Measurements from ENCODE around the gene RHCE.
A peak's percentile ranks its signal among the peaks of the same experiment; 100 is the strongest.
"Not testable (repeated sequence)": the region's sequence is repeated elsewhere in the genome, so short reads cannot be mapped to it uniquely, and the experiment has no call there.

The RHCE gene

GRCh38 chr1:25433389-25434186 lies 13.0 kb upstream of the RHCE start:
- DNase-seq (ENCODE audit: low read depth in 3 of 3, low spot score in 1 of 3), result no peak

- DNase-seq (ENCODE audit: low read depth in 3 of 3, low spot score in 1 of 3), result no peak
These were observed 12.2 kb upstream of the RHCE start for GRCh38 chr1:25432749-25433388.

GRCh38 chr1:25431955-25432719 lies 11.5 kb upstream of the RHCE start:
- no peak for DNase-seq (ENCODE audit: low read depth in 3 of 3, low spot score in 1 of 3)

- DNase-seq (ENCODE audit: low read depth in 3 of 3, low spot score in 1 of 3), result peak in 1 of 3 donors; percentile 3
These were observed 10.6 kb upstream of the RHCE start for GRCh38 chr1:25430967-25431881.

GRCh38 chr1:25430073-25430966 lies 9.7 kb upstream of the RHCE start, which contains the start of gene MACO1:
Gene MACO1, plus strand, starts transcription at chr1:25430897. Its CDS starts 202 bp downstream, at chr1:25431099.
- DNase-seq (ENCODE audit: low read depth in 3 of 3, low spot score in 1 of 3), result peak; percentile 89 to 96 (median 95)

- no peak for DNase-seq (ENCODE audit: low read depth in 3 of 3, low spot score in 1 of 3)
These were observed 8.0 kb upstream of the RHCE start for GRCh38 chr1:25428475-25429166.

- DNase-seq (ENCODE audit: low read depth in 3 of 3, low spot score in 1 of 3), result no peak
These were observed 7.1 kb upstream of the RHCE start for GRCh38 chr1:25427696-25428095.

GRCh38 chr1:25425098-25426085 lies 4.8 kb upstream of the RHCE start:
- DNase-seq (ENCODE audit: low read depth in 3 of 3, low spot score in 1 of 3), result no peak

GRCh38 chr1:25423206-25423605 lies 2.6 kb upstream of the RHCE start:
- not testable (repeated sequence) for DNase-seq (ENCODE audit: low read depth in 3 of 3, low spot score in 1 of 3)

- DNase-seq (ENCODE audit: low read depth in 3 of 3, low spot score in 1 of 3), result not testable (repeated sequence)
These were observed 1.3 kb downstream of the RHCE start for GRCh38 chr1:25419339-25419738.

- not testable (repeated sequence) for DNase-seq (ENCODE audit: low read depth in 3 of 3, low spot score in 1 of 3)
These were observed 3.3 kb downstream of the RHCE start for GRCh38 chr1:25417280-25417679.

- not testable (repeated sequence) for DNase-seq (ENCODE audit: low read depth in 3 of 3, low spot score in 1 of 3)
These were observed 6.0 kb downstream of the RHCE start for GRCh38 chr1:25414578-25414977.

GRCh38 chr1:25414157-25414556 lies 6.5 kb downstream of the RHCE start:
- DNase-seq (ENCODE audit: low read depth in 3 of 3, low spot score in 1 of 3), result not testable (repeated sequence)

- DNase-seq (ENCODE audit: low read depth in 3 of 3, low spot score in 1 of 3), result not testable (repeated sequence)
These were observed 7.6 kb downstream of the RHCE start for GRCh38 chr1:25412872-25413623.

GRCh38 chr1:25409641-25410427 lies 10.8 kb downstream of the RHCE start:
- not testable (repeated sequence) for DNase-seq (ENCODE audit: low read depth in 3 of 3, low spot score in 1 of 3)

GRCh38 chr1:25405731-25406305 lies 14.8 kb downstream of the RHCE start:
- DNase-seq (ENCODE audit: low read depth in 3 of 3, low spot score in 1 of 3), result not testable (repeated sequence)

Data from stimulated activated CD4-positive, alpha-beta T cell treated with anti-CD3 and anti-CD28 coated beads, TNF-alpha, amount 100 ng/mL, for 1 hour (primary cell).